Hepatocyte (in vitro differentiated cells): ENCODE data around the gene RASIP1.

ENCODE experiments used
- EZH2 ChIP-seq: fragments of 200-600 bp; sonication (generic); IDR thresholded peaks from 2 replicates; pipeline ENCODE4 v1.6.1; 2016; ENCODE audit warnings: antibody characterized with exemption, mild to moderate bottlenecking, borderline replicate concordance
- EZH2phosphoT487 ChIP-seq: fragments of 200-600 bp; sonication (generic); IDR thresholded peaks from one replicate; pipeline ENCODE4 v1.6.1; 2018; ENCODE audit warnings: antibody characterized with exemption, mild to moderate bottlenecking, low read depth, moderate library complexity; ENCODE audit not compliant: unreplicated experiment, severe bottlenecking
- TF ChIP-seq, protein P1 (sequence below): fragments of 200-600 bp; sonication (generic); IDR thresholded peaks from 2 replicates; pipeline ENCODE4 v1.5.1; 2016; ENCODE audit warnings: antibody characterized with exemption, mild to moderate bottlenecking; ENCODE audit not compliant: poor library complexity

DNA sequence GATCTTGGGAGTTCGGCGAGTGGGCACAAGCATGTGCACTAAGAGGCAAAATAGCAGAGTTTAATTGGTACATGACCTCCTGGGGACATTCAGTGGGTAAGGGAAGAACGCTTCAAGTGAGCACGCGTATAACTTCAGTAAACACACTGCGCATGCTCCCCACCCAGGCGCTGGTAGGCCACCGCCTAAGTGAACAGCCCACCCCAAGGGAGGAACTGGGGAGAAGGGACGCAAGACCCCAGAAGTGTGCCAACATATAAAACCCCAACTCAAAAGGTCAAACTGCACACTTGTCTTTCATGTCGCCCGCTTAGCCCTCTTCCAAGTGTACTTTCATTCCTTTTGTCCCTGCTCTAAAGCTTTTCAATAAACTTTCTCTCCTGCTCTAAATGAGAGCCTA, 57.1 kb downstream of the RASIP1 start:
- TF ChIP-seq EZH2: no peak
- no peak for TF ChIP-seq EZH2phosphoT487
- TF ChIP-seq, protein P1, sequence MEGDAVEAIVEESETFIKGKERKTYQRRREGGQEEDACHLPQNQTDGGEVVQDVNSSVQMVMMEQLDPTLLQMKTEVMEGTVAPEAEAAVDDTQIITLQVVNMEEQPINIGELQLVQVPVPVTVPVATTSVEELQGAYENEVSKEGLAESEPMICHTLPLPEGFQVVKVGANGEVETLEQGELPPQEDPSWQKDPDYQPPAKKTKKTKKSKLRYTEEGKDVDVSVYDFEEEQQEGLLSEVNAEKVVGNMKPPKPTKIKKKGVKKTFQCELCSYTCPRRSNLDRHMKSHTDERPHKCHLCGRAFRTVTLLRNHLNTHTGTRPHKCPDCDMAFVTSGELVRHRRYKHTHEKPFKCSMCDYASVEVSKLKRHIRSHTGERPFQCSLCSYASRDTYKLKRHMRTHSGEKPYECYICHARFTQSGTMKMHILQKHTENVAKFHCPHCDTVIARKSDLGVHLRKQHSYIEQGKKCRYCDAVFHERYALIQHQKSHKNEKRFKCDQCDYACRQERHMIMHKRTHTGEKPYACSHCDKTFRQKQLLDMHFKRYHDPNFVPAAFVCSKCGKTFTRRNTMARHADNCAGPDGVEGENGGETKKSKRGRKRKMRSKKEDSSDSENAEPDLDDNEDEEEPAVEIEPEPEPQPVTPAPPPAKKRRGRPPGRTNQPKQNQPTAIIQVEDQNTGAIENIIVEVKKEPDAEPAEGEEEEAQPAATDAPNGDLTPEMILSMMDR: no peak
